Endothelial cell of hepatic sinusoid (primary cell): ENCODE data around the gene CIBAR2.

ENCODE experiments used
- in situ Hi-C: cut with HindIII; loops from 2 replicates; pipeline ENCODE4 v1.10.0; 2017; ENCODE audit warnings: low sequenced_read_pairs

CIBAR2 gene

DNA sequence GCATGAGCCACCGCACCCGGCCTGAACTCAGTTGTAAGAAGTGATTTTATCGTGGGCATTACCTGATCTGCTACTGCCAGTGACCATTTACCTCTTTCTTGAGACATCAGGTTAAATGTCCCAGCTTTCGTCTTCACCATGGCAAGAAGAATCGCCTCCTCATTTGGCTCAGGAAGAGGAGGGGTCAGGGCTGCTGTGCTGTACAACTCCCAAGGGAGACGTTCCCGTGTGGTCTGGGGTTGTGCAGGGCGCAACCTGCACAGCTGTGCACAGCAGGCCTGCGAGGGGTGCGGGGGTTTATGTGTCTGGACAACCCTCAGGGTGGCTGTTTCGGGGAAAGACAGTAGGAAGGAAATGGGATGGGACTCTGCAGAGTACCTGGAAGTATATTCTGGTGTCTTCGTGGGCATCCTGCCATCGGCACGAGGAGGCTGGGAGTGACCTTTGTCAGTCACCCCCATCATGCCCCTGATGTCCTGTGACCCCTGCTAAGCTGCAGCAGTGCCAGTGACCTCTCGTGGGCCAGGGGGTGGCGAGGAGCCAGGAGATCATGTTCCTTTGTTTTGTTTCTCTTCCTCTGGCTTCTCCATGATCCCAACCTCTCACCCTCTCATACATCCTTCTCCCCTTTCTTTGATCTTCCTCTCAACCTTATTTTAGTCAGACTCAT lies 27.3 kb downstream of the CIBAR2 start:
- in situ Hi-C loops, result no loop called here

- in situ Hi-C loops, result no loop called here
These were observed 29.1 kb downstream of the CIBAR2 start for GRCh38 chr16:85083051-85083639.

DNA sequence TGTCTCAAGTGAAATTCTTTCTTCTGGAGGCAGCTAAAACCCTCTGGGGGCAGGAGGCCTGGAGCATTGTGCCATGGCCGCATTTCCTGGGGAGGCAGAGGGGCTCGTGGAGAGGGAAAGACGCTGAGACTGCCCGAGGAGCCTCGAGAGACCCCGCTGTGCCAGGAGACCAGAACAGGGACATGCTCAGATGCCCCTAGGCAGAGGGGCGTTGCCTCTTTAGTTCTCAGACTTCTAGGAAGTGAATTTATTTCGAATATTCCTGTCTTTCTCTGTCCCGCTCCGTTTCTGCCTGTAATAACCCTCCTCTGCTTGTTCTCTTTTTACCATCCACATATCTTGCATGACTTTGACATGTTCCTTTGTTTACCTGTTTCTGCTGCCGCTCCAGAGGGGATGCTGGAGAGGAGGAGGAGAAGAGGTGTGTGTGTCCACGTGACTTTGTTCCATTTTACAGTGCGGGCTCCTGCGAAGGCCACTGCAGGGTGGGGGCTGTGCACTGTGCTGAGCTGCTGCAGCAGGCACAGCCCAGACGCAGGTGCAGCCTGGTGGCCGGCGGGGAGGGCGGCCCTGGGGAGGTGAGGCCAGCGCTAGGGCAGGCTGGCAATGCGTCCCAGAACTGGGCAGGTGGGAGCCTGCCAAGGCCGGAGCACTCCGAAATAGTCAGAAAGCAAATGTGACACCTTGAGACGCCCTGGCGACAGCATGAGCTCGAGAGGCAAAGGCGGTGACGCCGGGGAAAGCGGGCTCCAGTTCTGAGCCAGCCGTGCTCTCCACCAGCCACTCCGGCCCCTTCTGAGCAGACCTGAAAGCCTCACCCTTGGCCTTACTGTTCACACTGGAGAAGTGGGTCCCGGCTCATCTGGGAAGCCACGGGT lies 29.9 kb downstream of the CIBAR2 start:
- in situ Hi-C loops, result no loop called here

DNA sequence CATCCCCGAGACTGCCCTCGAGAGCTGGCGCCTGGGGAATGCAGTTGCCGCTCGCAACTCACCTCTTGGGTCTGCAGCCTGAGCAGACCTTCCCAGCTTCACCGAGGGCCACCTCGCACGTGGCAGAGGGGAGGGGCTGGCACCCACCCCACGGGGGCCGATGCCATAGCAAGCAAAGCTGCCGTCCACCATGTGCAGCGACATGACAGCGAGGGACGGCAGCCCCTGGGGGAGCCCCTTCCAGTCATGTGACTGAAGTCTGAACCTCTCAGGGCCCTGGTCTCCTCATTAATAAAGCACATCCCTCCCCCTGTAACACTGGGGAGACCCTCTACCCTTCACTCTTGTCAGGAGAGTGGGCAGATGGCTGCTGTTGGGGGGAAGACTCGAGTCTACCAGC lies 30.5 kb downstream of the CIBAR2 start:
- in situ Hi-C loops, result no loop called here

DNA sequence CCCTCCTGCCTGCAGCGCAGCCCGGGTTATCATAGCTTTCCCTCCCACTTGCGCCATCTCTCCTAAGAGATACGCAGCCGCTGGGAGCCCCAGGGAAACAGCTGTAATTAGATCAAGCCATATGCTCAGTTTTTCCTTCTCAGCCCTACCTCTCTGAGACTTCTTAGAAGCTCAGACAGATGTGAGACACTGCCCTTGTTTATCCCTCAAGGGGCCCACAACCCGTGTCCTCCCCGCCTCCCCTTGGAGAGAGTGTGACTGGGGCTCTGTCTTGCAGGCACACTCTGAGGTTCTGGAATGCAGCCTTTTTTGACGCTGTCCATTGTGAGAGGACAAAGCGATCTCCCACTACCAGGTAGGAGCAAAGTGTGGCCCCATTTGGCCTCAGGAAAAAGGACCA lies 31.2 kb downstream of the CIBAR2 start:
- in situ Hi-C loops, result no loop called here

DNA sequence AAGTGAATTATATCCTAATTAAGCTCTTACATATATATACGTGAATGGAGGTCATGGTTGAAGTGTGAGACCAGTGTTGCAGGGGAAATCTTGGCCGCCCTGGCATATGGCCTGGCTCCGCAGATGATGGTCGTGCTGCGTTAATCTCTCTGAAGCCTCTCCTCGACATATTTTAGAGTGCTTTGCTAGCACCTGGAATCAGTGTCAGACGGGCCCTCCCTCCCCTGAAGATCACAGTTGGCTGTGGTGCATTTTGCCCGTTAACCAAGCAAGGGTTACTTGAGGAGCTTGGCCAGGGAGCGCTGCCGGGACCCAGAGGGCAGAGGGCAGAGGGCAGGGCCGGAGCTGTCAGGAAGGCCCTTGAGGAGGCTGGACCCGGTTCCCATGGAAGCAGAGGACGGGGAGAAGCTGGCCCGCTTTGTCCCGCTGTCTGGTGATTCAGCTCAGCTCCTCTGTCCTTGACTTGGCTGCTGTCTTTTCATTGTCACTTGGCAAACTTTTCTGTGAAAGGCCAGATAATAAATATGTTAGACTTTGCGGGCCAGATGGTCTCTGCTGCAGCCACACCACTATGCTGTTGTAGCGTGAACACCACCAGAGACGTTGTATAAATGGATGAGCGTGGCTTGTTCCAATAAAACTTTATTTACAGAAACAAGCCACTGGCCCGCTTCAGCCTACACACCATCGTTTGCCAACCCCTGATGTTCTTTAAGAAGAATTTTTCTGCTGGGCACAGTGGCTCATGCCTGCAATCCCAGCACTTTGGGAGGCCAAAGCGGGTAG lies 32.3 kb downstream of the CIBAR2 start:
- in situ Hi-C loops, result no loop called here

GRCh38 chr16:85078952-85079351 lies 33.3 kb downstream of the CIBAR2 start:
- in situ Hi-C loops, result no loop called here

GRCh38 chr16:85078226-85078625 lies 34.0 kb downstream of the CIBAR2 start:
- in situ Hi-C loops, result no loop called here

GRCh38 chr16:85077576-85078125 lies 34.6 kb downstream of the CIBAR2 start:
- in situ Hi-C loops, result no loop called here

DNA sequence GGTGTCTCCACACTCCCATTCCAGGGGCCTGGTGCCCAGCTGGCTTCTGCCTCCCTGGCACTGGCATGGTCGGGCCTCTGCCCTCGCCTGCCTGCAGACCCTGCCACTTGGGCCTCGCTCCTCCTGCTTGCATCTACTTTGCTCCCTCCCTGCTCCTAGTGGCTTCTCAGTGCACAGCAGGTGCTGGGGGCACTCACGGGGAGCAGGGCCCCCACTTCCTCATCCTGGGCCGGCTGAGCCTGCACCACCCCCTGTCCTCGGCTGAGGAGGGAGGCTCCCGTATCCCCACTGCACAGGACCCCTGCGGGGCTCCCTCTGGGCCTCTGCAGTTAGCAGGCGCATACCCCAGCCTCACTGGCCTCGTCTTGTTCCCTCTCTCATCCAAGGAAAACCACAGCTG lies 35.2 kb downstream of the CIBAR2 start:
- in situ Hi-C loops, result no loop called here

DNA sequence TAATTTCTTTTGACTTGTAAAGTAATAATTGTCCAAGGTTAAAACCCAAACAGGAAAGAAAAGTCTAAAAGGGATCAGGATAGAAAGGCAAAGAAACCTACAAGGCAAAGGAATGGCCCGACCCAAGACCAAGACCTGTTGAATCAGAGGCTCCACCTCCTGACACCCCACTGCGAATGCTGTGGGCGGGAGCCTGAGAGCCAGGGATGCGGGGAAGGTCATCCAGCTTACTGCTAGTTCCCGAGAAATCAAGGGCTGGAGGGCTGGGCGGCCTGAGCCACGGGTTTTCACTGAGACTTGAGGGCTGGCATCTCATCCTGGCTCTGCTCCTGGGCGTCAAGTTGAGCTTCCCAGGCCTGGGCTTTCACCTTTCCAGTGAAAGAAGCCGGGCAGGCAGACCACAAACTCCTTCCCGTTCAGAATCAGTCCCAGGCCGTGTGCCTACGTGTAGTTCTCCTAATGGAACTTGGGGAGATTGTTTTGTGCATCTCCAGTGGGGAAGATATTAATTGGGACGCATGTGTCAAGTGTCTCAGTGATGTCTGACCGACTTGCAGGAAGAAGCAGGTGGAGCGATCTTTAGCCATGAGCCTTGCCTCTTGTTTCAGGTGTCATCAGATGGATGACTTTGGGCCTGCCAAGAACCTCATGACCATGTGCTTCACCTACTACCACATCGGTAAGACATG lies 36.9 kb downstream of the CIBAR2 start:
- in situ Hi-C loops, result no loop called here

DNA sequence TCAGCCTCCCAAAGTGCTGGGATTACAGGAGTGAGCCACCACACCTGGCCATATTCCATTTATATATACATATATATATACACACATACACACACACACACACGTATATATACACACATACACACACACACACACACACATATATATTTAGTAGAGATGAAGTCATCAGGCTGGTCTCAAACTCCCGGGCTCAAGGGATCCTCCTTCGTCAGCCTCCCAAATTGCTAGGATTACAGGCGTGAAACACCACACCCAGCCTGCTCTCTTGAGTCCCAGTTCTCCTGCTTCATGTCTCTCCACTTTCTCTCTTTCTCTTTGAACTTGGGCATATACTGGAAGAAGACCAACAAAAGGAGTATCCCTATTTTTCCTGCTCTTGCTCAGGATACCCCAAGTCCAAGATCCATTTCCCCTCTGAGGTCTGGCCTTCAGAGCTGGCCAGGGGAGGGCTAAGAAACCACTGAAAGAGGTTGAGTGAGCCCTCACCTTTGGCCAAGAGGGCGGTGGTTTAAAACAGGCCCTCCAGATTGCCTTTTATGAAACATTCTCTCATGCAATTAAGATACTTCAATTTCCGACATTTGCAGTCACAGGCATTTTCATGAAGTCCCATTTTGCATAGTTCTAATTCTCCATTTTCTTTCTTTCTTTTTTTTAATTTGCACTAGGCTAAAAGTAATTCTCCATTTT lies 37.9 kb downstream of the CIBAR2 start:
- in situ Hi-C loops, result no loop called here

DNA sequence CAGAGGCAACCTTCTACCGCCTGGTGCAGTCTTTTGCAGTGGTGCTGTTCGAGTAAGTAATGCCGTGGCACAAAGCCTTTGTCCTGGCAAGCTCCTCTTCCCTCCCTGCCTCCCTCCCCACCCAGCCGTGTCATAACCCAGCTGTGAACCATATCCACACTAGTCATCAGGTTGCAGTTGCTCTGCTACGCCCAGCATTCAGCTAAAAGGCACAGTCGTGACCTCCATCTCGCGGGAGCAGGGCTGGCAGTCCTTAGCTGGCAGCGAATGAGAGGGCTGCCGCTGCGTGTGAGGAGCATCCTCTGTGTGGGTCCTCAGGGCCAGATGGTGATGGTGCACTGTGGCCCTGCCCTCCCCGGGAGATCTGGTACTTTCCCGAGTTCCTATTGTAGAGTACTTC lies 39.3 kb downstream of the CIBAR2 start:
- in situ Hi-C loops, result no loop called here

DNA sequence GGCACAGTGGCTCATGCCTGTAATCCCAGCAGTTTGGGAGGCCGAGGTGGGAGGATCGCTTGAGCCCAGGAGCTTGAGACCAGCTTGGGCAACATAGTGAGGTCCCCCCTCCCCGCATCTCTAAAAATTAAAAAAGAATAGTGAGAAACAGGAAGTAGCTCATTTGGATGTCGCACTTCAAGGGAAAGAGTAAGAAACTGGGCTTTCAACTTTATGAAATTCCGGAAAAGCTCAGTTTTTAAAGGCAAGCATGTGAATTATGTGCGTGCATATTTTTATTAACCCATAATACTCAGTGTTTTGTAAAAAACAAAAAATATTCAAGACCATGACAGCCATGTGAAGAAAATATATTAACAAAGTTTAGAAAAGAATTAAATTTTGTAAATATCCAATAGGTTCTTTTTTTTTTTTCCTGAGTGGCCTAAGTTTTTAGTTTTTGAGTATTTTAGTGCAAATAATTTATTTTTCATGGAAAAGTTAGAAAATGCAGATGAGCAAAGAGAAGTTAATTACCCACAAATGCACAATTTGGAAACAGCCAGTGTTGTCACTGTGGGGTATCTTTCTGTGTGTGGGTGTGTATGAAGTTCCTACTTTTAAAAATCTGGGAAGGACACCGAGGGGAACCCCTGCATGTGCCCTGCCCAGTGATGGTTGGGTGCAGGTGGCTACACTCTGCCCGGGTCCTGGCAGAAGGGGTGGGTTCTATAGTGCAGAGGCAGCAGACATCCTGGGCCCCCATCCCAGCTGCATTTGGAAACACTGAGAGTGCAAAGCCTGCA lies 40.0 kb downstream of the CIBAR2 start:
- in situ Hi-C loops, result no loop called here

GRCh38 chr16:85069171-85069570 lies 43.1 kb downstream of the CIBAR2 start:
- in situ Hi-C loops, result no loop called here

DNA sequence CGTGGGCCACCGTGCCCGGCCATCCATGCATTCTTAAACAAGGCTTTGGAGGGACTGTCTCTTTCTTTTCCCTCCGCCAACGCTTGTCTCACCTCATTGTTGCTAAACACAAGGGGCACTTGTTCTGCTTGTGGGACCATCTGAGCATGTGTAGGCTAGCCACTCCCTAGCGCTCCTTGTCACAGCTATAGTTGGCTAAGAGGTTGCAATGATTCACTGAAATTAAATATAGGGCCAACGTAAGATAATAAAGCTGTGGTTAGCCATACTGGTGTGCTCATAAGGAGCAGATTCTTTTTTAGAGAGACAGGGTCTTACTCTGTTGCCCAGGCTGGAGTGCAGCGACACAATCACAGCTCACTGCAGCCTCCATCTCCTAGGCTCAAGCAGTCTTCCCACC lies 43.5 kb downstream of the CIBAR2 start:
- in situ Hi-C loops, result no loop called here

DNA sequence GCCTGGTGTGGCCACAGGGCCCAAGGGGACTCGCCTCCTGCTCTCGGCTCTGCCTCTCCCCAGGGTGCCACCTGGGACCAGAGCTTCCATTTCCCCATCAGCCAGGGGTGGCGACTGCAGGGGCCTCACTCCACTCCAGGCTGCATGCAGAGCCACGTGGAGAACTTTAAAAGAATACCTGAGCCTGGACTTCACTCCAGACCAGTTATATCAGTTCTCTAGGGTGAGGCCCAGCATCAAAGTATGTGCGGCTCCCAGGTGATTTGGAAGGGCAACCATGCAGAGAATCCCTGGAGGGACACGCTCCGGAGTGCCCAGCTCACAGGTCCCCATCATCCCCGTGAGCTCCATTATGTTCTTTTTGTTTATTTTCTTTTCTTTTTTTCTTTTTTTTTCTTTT lies 44.8 kb downstream of the CIBAR2 start:
- in situ Hi-C loops, result no loop called here

DNA sequence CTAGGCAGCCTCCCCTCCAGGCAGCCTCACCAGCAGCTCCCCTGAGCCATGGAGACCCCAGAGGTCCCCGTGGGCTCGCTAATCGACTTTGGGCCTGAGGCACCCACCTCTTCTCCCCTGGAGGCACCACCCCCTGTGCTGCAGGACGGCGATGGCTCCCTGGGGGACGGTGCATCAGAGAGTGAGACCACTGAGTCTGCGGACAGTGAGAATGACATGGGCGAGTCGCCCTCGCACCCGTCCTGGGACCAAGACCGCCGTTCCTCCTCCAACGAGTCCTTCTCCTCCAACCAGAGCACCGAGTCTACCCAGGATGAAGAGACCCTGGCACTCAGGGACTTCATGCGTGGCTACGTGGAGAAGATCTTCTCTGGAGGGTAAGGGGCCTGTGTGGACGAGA lies 45.2 kb downstream of the CIBAR2 start:
- in situ Hi-C loops, result no loop called here

DNA sequence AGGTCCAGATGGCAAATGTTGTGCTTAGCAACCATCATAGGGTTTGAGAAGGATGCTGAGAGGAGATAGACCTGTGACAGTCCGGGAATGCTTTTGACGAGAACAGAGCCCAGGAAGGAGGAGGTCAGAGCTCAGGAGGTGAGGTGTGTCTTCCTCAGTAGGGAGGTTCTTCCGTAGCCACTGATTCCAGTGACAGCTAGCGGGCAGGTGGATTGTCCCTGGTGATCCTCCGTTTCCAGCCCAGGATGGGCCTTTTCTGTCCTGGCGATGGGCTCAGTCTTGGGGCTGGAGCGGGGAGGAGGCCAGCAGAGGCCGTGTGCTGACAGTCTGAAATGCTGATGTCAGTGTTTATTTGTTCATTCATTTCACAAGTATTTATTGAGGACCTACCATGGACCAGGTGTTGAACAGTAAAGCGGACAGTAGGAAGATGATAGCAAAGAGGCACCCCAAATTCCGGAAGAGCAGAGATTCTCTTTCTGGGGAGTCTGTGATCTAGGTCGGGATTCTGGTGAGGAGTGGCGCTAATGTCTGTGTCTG lies 45.9 kb downstream of the CIBAR2 start:
- in situ Hi-C loops, result no loop called here
